Fibroblast of villous mesenchyme (primary cell): ENCODE results near the gene GNAT1. TPM values are rescaled to one million over a fixed set of nuclear protein-coding genes. Genes with fewer than 3 reads are reported as not detected.

Source experiments
- DNase-seq: peaks from one replicate; pipeline ENCODE4 v3.0.0-alpha.2; 2010; ENCODE audit warnings: low read depth
- H3K4me3 ChIP-seq: 2 replicates; pipeline ENCODE4 v1.5.1; 2011; ENCODE audit warnings: low read depth, mild to moderate bottlenecking, low read length
- total RNA-seq: library from RNA; depleted of rRNA; stranded (reverse); fragments of >200 nt; gene quantifications from 2 replicates; pipeline ENCODE4 v1.2.3, GENCODE V29; 2012
- TF ChIP-seq, protein P1 (sequence below): IDR thresholded peaks from 2 replicates; pipeline ENCODE4 v1.5.1; 2012; ENCODE audit warnings: low read depth, mild to moderate bottlenecking, low read length; ENCODE audit not compliant: insufficient read depth

Gene GNAT1
- total RNA-seq, 1 donor, result not detected

DNA sequence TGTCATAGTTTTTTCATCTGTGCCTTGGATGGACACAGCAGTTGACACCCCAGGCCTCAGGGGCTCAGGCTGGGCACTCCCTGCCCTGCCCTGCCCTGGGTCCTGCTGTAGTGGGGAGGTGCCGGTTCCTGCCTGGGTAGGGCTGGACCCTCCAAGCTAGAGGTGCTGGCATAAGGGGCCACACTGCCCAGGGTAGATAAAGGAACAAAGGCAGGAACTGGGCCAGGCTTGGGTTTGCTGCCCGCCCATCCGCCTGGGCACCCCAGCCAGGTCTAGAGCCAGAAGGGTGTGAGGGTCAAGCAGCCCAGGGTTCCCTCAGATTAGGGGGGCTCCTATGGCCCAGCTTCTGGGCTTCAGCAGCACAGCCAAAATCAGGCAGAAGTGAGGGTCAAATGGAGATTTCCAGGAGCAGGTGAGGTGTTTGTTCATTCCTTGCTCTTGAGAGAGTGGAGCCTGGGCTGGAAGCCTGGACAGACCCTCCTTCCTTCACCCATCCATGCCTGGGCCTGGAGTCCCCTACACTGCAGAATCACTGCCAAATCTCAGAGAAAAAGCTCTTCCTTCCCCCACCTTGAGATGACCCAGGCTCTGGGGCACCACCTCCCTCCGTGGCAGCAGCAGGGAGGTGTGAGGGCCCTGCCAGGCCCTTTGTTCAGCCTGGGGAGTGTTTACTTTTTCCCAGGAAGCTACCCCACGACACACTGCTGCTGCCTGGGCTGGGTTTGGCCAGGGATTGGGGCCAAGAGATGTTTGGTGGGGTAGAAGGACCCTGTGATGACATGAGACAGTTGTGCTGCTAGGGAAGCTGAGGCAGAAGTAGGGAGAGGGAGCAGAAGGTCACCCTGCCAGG is 29.2 kb upstream of the GNAT1 start:
- no peak for DNase-seq
- H3K4me3 ChIP-seq, result no peak overlapping the region
- TF ChIP-seq, protein P1, sequence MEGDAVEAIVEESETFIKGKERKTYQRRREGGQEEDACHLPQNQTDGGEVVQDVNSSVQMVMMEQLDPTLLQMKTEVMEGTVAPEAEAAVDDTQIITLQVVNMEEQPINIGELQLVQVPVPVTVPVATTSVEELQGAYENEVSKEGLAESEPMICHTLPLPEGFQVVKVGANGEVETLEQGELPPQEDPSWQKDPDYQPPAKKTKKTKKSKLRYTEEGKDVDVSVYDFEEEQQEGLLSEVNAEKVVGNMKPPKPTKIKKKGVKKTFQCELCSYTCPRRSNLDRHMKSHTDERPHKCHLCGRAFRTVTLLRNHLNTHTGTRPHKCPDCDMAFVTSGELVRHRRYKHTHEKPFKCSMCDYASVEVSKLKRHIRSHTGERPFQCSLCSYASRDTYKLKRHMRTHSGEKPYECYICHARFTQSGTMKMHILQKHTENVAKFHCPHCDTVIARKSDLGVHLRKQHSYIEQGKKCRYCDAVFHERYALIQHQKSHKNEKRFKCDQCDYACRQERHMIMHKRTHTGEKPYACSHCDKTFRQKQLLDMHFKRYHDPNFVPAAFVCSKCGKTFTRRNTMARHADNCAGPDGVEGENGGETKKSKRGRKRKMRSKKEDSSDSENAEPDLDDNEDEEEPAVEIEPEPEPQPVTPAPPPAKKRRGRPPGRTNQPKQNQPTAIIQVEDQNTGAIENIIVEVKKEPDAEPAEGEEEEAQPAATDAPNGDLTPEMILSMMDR, result no peak

DNA sequence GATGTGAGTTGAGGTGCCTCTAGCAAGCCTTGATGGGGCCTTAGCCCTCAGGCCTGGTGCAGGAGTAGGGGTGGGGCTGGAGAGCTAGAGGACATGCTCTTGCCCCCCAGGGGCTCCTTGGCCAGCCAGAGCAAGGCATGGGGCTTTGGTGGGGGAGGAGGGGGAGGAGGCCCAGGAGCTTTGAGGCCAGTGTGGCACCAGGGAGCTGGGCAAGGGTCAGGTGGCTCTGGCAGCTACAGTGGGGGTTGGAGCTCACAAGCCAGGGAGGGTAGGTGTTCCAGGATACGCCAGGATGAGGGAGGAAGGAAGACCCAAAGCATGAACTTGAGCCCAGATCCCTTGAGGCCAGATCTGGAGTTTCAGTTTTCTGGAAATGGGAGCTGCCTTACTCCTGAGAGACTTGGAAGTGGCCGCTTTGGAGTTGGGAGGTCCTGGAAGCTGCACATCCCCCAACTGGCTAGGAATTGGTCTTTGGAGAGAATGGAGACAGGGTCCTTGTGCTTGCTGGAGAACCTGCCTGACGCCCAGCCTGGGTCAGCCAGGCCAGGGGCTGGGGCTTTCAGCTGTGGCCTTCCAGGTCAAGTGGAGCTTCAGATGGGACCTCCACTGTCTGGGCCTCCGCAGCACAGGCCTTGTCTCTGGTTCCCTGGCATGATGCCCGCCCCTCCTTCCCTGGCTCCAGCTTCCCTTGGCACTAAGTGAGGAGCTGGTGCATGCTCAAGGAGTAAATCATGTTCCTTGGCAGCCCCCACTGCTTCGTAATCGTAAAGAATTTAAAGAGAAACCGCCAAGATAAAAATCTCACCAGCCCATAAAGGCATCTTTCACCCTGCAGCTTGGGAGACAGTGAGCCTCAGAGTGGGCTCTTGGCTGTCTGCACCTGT is 27.6 kb upstream of the GNAT1 start:
- TF ChIP-seq, protein P1, result no peak
- H3K4me3 ChIP-seq, result no peak overlapping the region
- peak; percentile 52 for DNase-seq

DNA sequence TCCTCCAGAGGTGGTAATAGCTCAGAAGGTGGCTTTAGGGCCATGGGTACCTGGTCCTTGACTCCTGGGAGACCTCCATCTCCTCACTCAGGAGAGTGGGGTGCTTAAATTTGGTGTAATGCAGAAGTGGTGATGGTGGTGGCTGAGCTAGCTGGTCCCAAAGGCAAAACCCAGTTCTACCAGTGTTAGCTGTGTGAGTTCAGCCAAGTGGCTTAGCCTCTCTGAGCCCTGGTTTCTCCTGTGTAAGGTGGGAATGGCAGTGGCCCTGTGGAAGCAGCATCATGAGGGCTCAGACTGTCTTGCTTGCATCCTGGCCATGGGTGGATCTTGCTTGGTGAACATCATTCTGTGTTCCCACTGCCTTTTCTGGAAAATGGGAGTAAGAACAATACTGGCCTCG is 26.9 kb upstream of the GNAT1 start:
- no peak overlapping the region for H3K4me3 ChIP-seq
- TF ChIP-seq, protein P1, result no peak
- DNase-seq, result no peak

- no peak overlapping the region for H3K4me3 ChIP-seq
- TF ChIP-seq, protein P1, result no peak
- DNase-seq, result peak; percentile 10
Observed at GRCh38 chr3:50164984-50165909, 26.2 kb upstream of the GNAT1 start.

- no peak for DNase-seq
- TF ChIP-seq, protein P1, result no peak
- no peak overlapping the region for H3K4me3 ChIP-seq
Observed at GRCh38 chr3:50165910-50166538, 25.4 kb upstream of the GNAT1 start.

GRCh38 chr3:50166620-50167019 is 24.8 kb upstream of the GNAT1 start:
- no peak for DNase-seq
- H3K4me3 ChIP-seq, result no peak overlapping the region
- TF ChIP-seq, protein P1, result no peak
